GM19023 (cell line): ENCODE measurements around the gene C1orf105.
"Not testable (repeated sequence)": the region's sequence is repeated elsewhere in the genome, so short reads cannot be mapped to it uniquely, and the experiment has no call there.

Source experiments
- ATAC-seq: cut with Tn5 transposase; IDR thresholded peaks from one replicate; pipeline ENCODE4 v1.9.1; 2021; ENCODE audit warnings: mild to moderate bottlenecking, moderate library complexity; ENCODE audit not compliant: unreplicated experiment

The C1orf105 gene

DNA sequence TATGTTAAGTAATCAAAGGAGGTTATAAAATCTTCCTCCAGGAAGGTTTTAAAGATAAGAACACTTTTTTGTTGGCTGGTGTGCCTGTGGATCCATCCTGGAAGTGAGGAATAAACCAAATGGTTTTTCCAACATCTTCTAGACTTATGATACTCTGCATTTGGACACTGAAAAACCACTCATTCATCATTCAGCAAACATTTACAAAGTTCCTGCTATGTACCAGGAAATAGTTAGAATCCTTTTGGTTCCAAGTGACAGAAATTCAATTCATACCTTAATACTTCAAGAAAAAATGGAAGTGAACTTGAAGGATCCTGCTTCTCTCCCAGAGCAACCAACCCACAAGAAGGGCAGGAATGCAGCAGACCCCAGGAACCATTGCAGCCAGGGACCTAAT, 63.0 kb downstream of the C1orf105 start:
- no peak for ATAC-seq

DNA sequence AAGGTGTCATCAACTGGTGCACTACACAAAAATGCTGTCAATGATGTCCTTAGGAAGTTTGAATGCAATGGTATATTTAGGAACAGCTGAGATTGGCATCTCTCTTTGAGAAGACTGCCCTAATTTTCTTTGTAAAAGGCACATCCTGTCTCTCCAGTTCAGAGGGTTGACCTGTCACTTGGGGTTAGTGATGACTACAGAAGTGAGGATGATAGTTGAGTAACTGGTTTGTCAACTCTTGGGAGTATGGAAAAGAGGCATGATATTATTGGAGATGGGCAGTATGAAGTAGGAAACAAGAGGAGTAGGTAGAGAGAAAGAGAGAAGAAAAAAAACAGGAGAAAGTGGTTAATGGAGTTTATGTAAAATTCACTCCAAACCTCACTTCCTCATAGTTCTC, 63.8 kb downstream of the C1orf105 start:
- ATAC-seq: no peak

DNA sequence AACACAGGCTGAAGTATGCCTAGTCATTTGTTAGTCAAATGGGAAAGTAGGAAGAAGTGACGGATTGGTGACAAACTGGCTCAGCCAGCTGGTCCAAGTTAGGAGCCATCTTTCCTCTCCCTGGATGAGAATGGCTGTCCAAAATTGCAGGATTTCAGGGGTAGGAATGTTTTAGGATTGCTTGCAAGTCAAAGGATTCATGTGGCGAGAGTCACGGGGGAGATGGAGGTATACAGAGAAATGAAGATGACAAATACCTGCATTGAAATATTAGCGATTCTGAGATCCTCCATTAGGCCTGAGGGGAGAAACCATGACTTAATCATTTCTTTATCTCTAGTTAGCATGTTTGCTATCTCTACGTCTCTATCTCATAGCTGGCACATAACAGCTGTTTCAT, 65.1 kb downstream of the C1orf105 start:
- no peak for ATAC-seq

DNA sequence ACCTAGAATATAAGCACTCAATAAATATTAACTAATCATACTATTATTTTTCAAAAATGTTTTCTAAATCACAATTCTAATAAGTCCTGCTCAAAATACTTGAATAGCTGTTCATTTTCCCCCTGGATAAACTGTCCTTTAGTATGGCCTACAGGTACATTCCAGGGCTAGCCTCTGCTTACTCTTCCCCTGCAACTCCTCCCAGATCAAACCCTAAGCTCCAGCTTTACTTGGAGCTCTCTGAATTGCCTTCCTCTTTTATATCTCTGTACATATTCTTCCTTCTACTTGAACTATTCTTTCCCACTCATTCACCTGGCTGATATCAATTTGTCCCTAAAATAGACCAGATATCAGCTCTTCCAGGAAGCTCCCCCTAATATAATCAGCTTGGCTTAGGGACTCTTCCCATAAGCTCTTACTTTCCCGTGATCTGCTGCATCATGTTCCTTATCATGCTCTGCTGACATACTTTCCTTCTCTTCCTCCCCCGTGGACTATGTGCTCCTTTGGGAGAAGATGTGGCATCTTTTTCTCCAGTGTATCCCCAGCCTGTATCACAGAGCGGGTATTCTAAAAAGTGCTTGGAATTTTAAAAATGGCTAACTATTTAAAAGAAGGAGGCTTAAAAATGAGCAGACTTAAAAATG, 66.4 kb downstream of the C1orf105 start:
- ATAC-seq: no peak

DNA sequence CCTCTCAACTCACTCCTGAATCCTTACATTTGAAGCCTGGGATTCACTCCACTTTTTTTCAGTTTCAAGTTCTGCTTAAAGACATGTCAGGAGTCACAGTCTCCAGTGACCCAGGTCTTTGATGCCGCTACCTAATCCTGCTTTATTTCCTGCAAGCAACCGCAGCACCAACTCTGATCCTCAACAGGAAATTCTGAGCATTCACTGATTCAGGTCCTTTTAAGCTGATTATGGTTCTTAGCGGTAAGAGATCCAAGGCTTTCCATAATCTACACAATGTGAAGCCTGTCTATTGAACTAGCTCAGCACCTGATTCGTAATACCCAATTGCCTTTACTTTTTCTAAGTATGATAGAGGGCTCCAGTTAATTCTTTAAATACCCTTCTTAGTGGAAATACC, 67.1 kb downstream of the C1orf105 start:
- no peak for ATAC-seq

DNA sequence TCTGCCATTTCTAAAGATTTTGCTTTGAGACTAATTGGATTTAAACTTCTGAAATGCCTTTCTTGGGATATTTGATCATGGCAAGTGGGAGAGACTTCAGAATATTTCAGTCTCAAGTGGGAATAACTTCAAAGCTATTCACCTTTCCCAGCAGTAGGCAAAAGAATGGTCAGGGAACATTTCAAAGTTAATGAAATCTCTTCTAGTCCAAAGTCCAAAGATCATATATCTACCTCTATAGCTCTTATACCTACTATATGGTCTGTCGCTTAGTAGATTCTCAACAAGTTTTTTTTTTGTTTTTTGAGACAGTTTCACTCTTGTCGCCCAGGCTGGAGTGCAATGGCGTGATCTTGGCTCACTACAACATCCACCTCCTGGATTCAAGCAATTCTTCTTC, 67.9 kb downstream of the C1orf105 start:
- ATAC-seq: no peak

DNA sequence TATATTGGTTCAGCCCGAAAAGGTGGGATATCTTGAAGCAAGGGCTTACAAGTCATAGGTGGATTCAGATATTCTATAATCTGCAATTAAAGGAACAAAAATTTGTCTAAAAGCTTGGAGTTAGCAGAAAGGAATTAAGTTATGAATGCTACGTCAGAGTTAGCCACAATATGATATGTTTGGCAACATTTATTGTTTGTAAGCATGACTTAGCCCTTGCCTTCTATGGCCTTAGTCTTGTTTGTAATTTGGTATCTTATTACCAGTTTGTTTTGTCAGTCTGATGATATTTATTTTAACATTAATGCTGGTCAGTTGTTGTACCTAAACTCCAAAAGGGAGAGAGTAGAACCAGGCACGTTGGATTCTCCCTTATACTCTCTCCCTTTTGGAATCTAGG, 69.4 kb downstream of the C1orf105 start:
- ATAC-seq: no peak

DNA sequence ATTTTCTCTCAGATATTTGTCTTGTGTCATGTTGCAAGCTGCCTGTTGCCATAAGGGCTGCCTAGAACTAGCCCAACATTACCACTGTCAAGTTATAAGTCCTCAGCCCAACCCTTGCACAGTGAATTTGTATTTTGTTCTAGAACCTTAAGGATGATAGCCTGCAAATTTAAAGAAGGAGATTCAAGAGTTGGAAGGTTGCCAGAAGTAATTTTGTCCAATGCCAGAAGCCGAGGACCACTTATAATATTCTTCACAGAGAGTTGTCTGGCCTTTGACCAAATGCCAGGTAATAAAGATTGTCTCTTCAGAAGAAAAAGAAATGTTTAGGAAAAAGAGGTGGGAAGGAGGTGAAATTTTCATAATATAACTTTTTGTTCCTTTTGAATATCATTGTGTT, 71.9 kb downstream of the C1orf105 start:
- no peak for ATAC-seq

DNA sequence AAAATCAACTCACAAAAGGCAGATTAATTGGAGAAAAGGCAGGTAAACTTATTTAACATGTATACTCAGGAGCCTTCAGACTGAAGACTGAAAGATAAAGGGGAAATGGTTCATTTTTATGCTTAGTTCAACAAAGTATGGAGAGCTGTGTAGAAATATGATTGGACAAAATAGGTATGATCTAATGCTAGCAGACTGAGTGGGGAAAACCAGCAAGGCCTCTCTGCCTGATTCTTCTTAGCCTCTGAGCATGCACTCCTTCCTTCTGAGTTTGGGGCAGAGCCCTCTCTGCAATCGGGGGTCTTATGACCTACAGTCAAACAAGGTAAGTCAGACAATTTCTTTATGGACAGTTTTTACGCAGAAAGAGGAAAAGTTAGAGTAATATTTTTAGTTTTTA, 73.7 kb downstream of the C1orf105 start:
- ATAC-seq: no peak

DNA sequence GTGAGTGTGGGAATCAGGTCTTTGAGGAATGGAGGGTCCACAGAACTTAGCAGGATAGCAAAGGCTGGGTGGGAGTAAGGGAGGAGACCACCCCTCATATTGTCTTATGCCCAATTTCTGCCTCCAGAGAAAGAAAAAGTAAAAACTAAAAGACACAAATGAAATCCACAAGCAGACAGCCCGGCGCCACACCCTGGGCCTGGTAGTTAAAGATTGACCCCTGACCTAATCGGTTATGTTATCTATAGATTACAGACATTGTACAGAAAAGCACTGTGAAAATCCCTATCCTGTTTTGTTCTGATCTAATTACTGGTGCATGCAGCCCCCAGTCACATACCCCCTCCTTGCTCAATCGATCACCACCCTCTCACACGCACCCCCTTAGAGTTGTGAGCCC, 75.6 kb downstream of the C1orf105 start:
- not testable (repeated sequence) for ATAC-seq

DNA sequence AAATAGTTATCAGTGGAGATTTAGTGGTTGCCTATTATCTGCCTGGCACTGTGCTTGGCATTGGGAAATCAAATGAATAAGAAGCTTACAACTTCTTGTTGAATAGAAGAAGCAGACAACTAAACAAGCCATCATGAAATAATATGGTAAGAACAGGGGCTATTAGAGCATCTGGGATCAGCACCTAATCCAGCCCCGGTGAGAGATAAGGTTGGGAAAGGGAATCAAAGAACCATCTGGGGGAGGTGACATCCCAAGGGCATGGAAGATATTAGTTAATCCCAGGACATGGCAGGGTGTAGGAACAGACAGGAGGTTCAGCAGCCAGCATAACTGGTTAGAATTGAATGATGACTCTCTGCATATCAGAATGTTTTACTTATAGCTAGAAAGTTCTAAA, 76.2 kb downstream of the C1orf105 start:
- no peak for ATAC-seq

DNA sequence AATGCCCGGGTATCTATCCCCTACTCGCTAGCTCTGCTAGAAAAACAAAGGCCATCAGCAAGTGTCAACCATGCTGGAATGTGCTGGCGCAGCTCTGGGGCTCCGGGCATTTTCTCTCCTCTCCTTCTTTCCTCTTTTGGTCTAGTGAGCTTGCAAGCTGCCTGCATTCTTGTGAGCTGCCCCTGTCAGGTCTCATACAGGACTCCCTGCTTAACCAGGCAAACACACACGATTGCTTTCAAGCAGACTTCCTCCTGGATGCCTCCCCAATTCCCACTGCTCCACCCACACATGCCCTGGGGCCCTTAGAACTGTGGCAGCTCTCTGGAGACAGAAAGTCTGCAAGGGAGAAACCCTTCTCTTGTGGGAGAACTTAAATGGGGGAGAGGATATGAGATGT, 76.7 kb downstream of the C1orf105 start:
- no peak for ATAC-seq

DNA sequence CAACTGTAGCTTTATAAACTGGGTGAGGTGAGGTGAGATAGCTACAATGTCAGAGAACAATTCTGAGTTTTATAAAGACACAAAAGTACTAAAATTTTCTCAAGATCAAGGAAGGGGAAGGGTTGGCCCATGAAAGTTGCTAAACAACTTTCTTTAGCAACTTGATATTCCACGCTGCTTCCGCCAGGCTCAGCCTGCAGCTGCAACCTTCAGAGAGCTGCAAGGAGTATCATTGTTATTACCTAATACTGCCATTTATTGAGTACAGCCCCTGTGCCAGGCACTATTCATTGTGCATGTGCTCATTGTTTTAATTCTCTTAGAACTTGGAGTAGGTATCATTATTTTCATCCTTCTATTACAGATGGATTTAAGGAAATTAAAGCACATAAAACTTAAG, 78.4 kb downstream of the C1orf105 start:
- ATAC-seq: no peak

DNA sequence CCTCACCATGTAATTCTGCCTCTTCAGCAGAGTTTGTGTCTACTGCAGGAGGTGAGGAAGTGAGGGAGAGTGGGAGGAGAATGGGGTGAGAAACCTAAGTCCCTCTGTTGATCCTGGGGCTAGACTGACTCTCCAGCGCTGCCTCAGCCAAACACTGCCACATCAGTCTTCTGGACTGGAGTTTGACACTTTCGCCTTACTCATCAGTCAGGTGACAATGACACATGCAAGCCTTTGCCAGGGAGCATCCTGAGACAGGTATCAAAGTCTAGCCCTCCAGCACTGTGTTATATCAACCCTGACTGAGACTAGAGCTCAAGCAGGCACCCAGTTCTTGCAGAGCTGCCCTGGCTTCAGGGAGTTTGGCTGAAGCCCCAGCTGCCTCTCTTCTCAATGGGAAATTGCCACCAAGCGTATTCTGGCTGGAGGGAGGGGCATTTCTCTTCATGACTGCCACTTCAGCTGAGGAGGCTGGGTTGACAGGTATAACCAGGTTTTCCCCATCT, 79.2 kb downstream of the C1orf105 start:
- ATAC-seq: no peak

DNA sequence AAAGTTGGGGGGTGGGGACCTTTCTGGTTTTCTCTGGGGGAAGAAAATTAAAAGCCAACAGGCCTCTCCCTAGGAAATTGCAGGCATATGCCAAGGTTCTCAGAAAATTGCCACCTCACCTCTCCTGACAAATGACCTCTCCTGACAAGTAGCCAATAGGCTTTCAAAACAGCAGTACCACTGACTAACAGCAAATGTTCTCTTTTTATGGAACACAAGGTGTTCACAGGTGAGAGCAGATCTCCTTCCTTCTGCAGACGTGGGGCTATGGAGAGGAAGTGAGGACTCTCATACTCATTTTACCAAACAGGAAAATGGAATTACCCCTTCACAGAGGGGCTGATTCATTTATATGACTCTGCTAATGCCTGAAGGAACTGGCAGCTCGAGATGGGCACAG, 79.7 kb downstream of the C1orf105 start:
- ATAC-seq: no peak

DNA sequence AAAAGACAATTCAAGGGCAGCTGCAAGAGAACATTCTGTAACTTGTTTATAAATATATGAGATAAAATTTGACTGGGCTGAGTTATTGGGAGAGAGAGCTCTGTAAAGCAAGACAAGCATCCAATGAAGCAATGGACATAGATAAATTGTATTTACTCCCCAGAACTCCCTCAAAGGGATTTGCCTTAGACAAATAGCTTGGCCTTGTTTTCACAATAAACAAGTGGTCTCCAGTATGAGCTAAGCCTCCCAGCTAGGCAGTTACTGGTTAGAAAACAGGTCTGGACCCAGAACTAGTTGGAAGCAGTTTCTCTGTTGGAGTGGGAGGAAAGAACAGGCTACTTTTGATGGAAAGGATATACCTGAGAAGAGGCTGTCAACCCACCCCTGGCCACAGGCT, 87.3 kb downstream of the C1orf105 start:
- ATAC-seq: no peak

DNA sequence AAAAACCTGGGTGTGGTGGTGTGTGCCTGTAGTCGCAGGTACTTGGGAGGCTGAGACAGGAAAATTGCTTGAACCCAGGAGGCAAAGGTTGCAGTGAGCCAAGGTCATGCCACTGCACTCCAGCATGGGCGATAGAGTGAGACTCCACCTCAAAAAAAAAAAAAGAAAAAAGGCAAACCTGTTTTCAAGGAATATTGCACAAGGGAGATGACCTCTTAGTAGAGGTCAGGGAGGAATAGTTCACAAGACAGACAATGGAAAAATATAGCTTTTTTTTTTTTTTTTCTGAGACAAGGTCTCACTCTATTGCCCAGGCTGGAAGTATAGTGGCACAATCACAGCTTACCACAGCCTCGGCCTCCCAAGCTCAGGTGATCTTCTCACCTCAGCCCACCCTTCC, 90.0 kb downstream of the C1orf105 start:
- ATAC-seq: no peak

DNA sequence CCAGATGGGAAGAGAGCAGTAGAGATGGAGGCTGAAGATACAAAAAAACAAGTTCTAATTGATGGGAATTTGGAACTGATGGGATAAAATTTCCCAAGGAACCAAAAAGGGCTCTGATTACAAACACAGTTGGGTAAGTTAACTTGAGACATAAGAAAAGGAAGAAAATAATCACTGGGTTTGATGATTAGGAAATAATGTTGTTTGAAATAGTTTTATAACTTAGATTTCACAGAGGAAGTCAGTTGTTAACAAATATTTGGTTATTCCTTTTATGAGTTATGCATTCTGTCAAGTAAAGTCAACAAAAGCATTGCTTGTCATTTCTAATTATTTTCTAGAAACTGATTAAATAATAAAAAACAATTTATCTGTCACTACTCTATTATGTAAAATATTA, 92.1 kb downstream of the C1orf105 start:
- no peak for ATAC-seq

DNA sequence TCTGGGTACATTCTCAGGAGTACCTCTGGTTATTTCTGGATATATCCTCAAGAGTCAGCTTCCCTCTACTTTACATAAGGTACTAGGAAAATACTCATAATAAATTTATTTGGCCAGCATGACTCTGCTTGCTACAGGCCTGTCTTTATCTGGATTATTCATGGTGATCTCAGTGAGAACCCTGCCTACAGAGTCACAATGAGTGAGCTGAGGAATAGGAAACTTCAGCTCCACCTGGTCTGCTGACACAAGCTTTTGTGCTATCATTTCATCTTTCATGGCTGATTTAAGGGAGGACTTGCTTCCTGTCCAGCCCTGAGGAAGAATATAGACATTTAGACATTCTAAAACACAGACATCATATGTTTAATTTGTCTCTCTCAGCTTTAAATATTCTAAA, 93.0 kb downstream of the C1orf105 start:
- ATAC-seq: no peak

DNA sequence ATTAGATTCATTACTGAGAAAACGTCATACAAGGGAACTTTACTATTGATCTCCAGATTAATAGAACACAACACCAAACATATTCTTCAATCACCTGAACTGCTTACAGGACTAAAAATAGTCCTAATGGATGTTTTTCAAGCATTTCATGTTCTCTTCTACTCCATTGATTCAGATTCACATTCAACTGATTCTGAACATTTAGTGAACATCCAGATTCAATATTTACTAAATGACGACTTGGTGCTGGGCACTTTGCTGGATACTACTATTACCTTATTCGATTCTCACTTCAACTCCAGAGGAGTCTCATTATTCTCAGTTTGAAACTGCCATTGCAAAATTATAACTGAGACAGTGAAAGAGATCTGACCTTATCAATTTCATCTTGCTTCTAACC, 93.6 kb downstream of the C1orf105 start:
- no peak for ATAC-seq

DNA sequence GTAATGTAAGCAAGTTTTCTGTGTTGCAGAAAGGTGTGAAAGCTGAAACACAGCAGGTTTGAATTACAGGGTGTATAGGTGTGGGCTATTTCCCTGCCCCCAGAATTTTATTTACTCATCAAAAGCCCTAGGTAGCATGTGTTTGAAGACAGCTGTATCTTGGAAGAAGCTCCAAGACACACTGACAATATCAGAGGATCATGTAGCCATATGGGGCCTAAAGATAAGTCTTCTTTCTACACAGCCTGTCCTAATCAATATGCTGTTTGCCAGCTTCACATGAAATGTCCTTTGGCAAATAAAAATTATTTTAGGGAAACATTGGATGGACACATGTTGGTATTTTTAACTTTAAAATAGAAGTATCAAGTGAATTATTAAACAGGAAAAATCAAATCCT, 95.0 kb downstream of the C1orf105 start:
- ATAC-seq: no peak

DNA sequence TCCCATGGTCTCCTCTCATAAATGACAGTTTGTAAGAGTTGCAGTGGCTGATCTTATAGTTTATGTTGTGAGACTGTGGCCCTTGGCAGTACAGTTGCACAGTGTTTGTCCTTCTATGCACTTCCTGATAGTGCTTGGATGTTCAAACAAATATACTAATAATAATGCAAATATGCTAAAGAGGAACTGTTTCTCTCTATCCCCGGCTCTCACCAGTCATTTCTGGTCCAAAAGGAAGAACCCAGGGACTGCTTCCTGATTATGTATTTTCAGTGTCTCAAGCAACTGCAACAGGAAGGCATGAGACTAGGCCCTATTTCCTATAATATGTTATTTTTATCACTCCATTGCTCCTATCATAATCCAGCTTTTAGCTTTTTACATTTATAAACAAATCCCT, 95.4 kb downstream of the C1orf105 start:
- no peak for ATAC-seq

DNA sequence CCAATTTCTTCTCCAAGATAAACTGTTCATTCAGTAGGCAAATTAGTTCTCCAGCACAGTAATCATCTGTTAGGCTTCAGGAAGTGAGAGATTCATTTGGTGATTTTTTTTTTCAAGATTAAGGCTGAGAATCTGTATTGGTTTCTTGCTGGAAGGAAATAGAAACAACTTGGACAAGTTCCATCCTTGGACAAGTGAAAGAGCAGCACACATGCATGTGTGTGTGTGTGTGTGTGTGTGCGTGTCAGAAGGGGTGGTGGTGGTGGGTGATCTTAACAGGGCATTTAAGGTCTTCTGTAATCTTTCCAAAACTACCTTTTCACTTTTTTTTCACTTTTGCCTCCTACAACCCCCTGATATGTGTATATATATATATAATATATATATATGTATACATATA, 96.6 kb downstream of the C1orf105 start:
- ATAC-seq: no peak
